H9 (cell line): ENCODE measurements around the gene NUMA1. TPM values are rescaled to one million over a fixed set of nuclear protein-coding genes. Genes with fewer than 3 reads are reported as not detected.

ENCODE experiments used
- DNase-seq: peaks from one replicate; pipeline ENCODE4 v3.0.0-alpha.2; 2017
- H2AFZ ChIP-seq: one replicate; pipeline ENCODE4 v1.6.1; 2013; ENCODE audit warnings: mild to moderate bottlenecking, low read length, control low read depth, moderate library complexity
- H2AK5ac ChIP-seq: 2 replicates; pipeline ENCODE4 v1.6.1; 2013; ENCODE audit warnings: low read length, control low read depth, mixed read lengths; ENCODE audit not compliant: insufficient read length
- H2BK120ac ChIP-seq: one replicate; pipeline ENCODE4 v1.6.1; 2013; ENCODE audit warnings: low read depth, mild to moderate bottlenecking, low read length, control low read depth, inconsistent platforms; ENCODE audit not compliant: poor library complexity, severe bottlenecking
- H2BK12ac ChIP-seq: 2 replicates; pipeline ENCODE4 v1.6.1; 2013; ENCODE audit warnings: low read length, control low read depth, mixed read lengths, low read depth; ENCODE audit not compliant: insufficient read length
- H2BK15ac ChIP-seq: 2 replicates; pipeline ENCODE4 v1.6.1; 2013; ENCODE audit warnings: low read depth, low read length, control low read depth
- H2BK20ac ChIP-seq: one replicate; pipeline ENCODE4 v1.6.1; 2013; ENCODE audit warnings: low read depth, mild to moderate bottlenecking, low read length, control low read depth, inconsistent platforms; ENCODE audit not compliant: poor library complexity, severe bottlenecking
- H2BK5ac ChIP-seq: 2 replicates; pipeline ENCODE4 v1.6.1; 2013; ENCODE audit warnings: low read length, control low read depth, mixed read lengths; ENCODE audit not compliant: insufficient read length
- H3K14ac ChIP-seq: 2 replicates; pipeline ENCODE4 v1.6.1; 2013; ENCODE audit warnings: low read length, control low read depth; ENCODE audit not compliant: insufficient read depth
- H3K18ac ChIP-seq: 2 replicates; pipeline ENCODE4 v1.6.1; 2013; ENCODE audit warnings: low read depth, mild to moderate bottlenecking, mixed read lengths, low read length, control low read depth; ENCODE audit not compliant: insufficient read length
- H3K23ac ChIP-seq: 2 replicates; pipeline ENCODE4 v1.6.1; 2013; ENCODE audit warnings: low read length, control low read depth, mixed read lengths, low read depth; ENCODE audit not compliant: insufficient read length
- H3K23me2 ChIP-seq: 2 replicates; pipeline ENCODE4 v1.6.1; 2013; ENCODE audit warnings: low read depth, mild to moderate bottlenecking, mixed read lengths, low read length, control low read depth; ENCODE audit not compliant: insufficient read length, poor library complexity, severe bottlenecking
- H3K27ac ChIP-seq: 2 replicates; pipeline ENCODE4 v1.5.1; 2013; ENCODE audit warnings: low read length, control low read depth, mixed read lengths, low read depth; ENCODE audit not compliant: insufficient read length
- H3K27me3 ChIP-seq: 2 replicates; pipeline ENCODE4 v1.6.1; 2013; ENCODE audit warnings: low read length, control low read depth, inconsistent platforms; ENCODE audit not compliant: insufficient read depth
- H3K4ac ChIP-seq: 2 replicates; pipeline ENCODE4 v1.6.1; 2013; ENCODE audit warnings: low read depth, mild to moderate bottlenecking, control low read depth, inconsistent platforms, low read length, moderate library complexity
- H3K4me1 ChIP-seq: 2 replicates; pipeline ENCODE4 v1.6.1; 2013; ENCODE audit warnings: low read length, control low read depth, inconsistent platforms; ENCODE audit not compliant: insufficient read depth
- H3K4me2 ChIP-seq: 2 replicates; pipeline ENCODE4 v1.6.1; 2013; ENCODE audit warnings: low read length, control low read depth, mixed read lengths; ENCODE audit not compliant: insufficient read length, insufficient read depth
- H3K56ac ChIP-seq: 2 replicates; pipeline ENCODE4 v1.6.1; 2013; ENCODE audit warnings: low read depth, mild to moderate bottlenecking, mixed read lengths, low read length, control low read depth; ENCODE audit not compliant: insufficient read length
- H3K79me1 ChIP-seq: 2 replicates; pipeline ENCODE4 v1.6.1; 2013; ENCODE audit warnings: low read depth, mild to moderate bottlenecking, moderate library complexity, low read length, control low read depth, inconsistent platforms; ENCODE audit not compliant: insufficient read depth, poor library complexity, severe bottlenecking
- H3K79me2 ChIP-seq: 2 replicates; pipeline ENCODE4 v1.6.1; 2013; ENCODE audit warnings: low read length, control low read depth, inconsistent platforms; ENCODE audit not compliant: insufficient read depth
- H3K9ac ChIP-seq: 2 replicates; pipeline ENCODE4 v1.6.1; 2013; ENCODE audit warnings: low read length, control low read depth, mixed read lengths; ENCODE audit not compliant: insufficient read length; ENCODE audit errors: extremely low read depth
- H3K9me3 ChIP-seq: one replicate; pipeline ENCODE4 v1.6.1; 2013; ENCODE audit warnings: low read depth, low read length, inconsistent platforms; ENCODE audit not compliant: control insufficient read depth
- H3T11ph ChIP-seq: one replicate; pipeline ENCODE4 v1.6.1; 2013; ENCODE audit warnings: mild to moderate bottlenecking, low read length, control low read depth, inconsistent platforms
- H4K20me1 ChIP-seq: one replicate; pipeline ENCODE4 v1.6.1; 2013; ENCODE audit not compliant: control insufficient read depth, insufficient read length, insufficient read depth
- H4K5ac ChIP-seq: 2 replicates; pipeline ENCODE4 v1.6.1; 2013; ENCODE audit warnings: low read depth, mild to moderate bottlenecking, mixed read lengths, low read length, control low read depth; ENCODE audit not compliant: insufficient read length
- H4K8ac ChIP-seq: replicated peaks from 2 replicates; pipeline ENCODE4 v1.6.1; 2013; ENCODE audit warnings: low read length, control low read depth, mixed read lengths, low read depth; ENCODE audit not compliant: insufficient read length
- H4K91ac ChIP-seq: 2 replicates; pipeline ENCODE4 v1.6.1; 2013; ENCODE audit warnings: low read depth, mild to moderate bottlenecking, moderate library complexity, mixed read lengths, low read length, control low read depth; ENCODE audit not compliant: insufficient read length
- H3K27ac Mint-ChIP-seq, 3 experiments: 2 replicates in 2 of 3; 3 replicates in 1 of 3; pipeline ENCODE4 v1.8.0; 2020 to 2021; ENCODE audit warnings: mixed read lengths in 3 of 3, mild to moderate bottlenecking in 1 of 3, moderate library complexity in 1 of 3
- H3K27me3 Mint-ChIP-seq: 2 replicates; pipeline ENCODE4 v1.8.0; 2021; ENCODE audit warnings: low read depth, mild to moderate bottlenecking, moderate library complexity, mixed read lengths
- H3K36me3 Mint-ChIP-seq, 3 experiments: 2 replicates in 2 of 3; 3 replicates in 1 of 3; pipeline ENCODE4 v1.8.0; 2020 to 2021; ENCODE audit warnings: low read depth in 3 of 3, mixed read lengths in 3 of 3; ENCODE audit not compliant: insufficient read depth in 1 of 3
- H3K4me1 Mint-ChIP-seq, 2 experiments: 2 replicates each; pipeline ENCODE4 v1.8.0; 2020; ENCODE audit warnings: mixed read lengths in 2 of 2
- H3K4me3 Mint-ChIP-seq, 2 experiments: 2 replicates in 1 of 2; 3 replicates in 1 of 2; pipeline ENCODE4 v1.8.0; 2020 to 2021; ENCODE audit warnings: mild to moderate bottlenecking in 2 of 2, mixed read lengths in 2 of 2, moderate library complexity in 1 of 2
- H3K9me3 Mint-ChIP-seq, 2 experiments: 2 replicates in 1 of 2; 3 replicates in 1 of 2; pipeline ENCODE4 v1.8.0; 2020; ENCODE audit warnings: mild to moderate bottlenecking in 2 of 2, mixed read lengths in 2 of 2, moderate library complexity in 1 of 2
- total RNA-seq: library from RNA; stranded (reverse); gene quantifications from 2 replicates; pipeline ENCODE4 v1.2.1, GENCODE V29; 2021
- TF ChIP-seq, protein P1 (sequence below): fragments of 200-600 bp; sonication (generic); conservative IDR thresholded peaks from 3 replicates; pipeline ENCODE4 v1.8.0; 2021; ENCODE audit warnings: antibody characterized with exemption, mild to moderate bottlenecking

NUMA1 gene
- total RNA-seq, 1 experiment from 2014 or later: 136 TPM

DNA sequence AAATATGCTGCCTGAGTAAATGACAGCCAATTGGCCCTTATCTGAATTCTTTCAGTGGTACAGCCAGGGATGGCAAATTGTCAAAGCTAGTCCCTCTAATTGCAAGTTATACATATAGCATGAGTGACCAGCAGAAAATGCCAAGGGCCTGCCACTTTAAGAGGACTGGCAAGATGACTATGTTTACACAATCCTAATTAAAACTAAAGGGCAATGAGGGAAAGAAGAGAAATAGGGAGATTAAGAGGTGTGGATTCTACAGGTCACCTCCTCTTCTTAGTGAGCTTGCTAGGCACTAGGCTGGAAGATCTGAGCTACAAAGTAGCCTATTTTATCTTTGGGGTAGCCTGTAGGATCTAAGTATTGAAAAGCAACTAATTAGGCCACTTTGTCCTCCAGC lies 13.5 kb downstream of the NUMA1 start:
- no peaks in the 10 kb centered on the region for H3K9me3 Mint-ChIP-seq
- no peak for DNase-seq
- Histone ChIP-seq H3K4me2 (no peak overlapping the region), H2BK5ac (no peak overlapping the region), H2BK120ac (no peak overlapping the region), H3K9me3 (no peaks in the 10 kb centered on the region), H2BK12ac (no peak overlapping the region), H3K27me3 (no peaks in the 10 kb centered on the region), H4K20me1 (no peaks in the 10 kb centered on the region), H3K79me2 (peaks cover 2% of the 10 kb centered on the region; the same call in 1 of the 2 replicates), H3K79me1 (peaks cover 4% of the 10 kb centered on the region), H3T11ph (no peak overlapping the region), H3K27ac (no peak overlapping the region), H4K8ac (no peak overlapping the region), H2BK15ac (no peak overlapping the region), H3K4me1 (no peaks in the 10 kb centered on the region), H3K18ac (no peak overlapping the region), H2AK5ac (no peak overlapping the region), H4K91ac (no peak overlapping the region), H3K4ac (no peak overlapping the region), H4K5ac (no peak overlapping the region), H3K9ac (no peak overlapping the region), H3K14ac (no peak overlapping the region), H3K23ac (no peak overlapping the region), H3K56ac (no peak overlapping the region), H3K23me2 (no peaks in the 10 kb centered on the region), H2BK20ac (no peak overlapping the region), H2AFZ (no peak overlapping the region)
- TF ChIP-seq, protein P1, sequence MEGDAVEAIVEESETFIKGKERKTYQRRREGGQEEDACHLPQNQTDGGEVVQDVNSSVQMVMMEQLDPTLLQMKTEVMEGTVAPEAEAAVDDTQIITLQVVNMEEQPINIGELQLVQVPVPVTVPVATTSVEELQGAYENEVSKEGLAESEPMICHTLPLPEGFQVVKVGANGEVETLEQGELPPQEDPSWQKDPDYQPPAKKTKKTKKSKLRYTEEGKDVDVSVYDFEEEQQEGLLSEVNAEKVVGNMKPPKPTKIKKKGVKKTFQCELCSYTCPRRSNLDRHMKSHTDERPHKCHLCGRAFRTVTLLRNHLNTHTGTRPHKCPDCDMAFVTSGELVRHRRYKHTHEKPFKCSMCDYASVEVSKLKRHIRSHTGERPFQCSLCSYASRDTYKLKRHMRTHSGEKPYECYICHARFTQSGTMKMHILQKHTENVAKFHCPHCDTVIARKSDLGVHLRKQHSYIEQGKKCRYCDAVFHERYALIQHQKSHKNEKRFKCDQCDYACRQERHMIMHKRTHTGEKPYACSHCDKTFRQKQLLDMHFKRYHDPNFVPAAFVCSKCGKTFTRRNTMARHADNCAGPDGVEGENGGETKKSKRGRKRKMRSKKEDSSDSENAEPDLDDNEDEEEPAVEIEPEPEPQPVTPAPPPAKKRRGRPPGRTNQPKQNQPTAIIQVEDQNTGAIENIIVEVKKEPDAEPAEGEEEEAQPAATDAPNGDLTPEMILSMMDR: no peak
- no peaks in the 10 kb centered on the region for H3K27me3 Mint-ChIP-seq
- peaks cover 1 to 31% (median 24%) of the 10 kb centered on the region in 3 experiments; a peak in 5 of 7 replicates for H3K36me3 Mint-ChIP-seq
- H3K4me3 Mint-ChIP-seq: no peak overlapping the region
- peak overlapping the region in 2 of 3 experiments; percentile 48 to 72; a peak in 2 of 7 replicates for H3K27ac Mint-ChIP-seq
- H3K4me1 Mint-ChIP-seq: peaks cover 22 to 28% of the 10 kb centered on the region in 2 experiments
